Stimulated activated effector memory CD8-positive, alpha-beta T cell treated with anti-CD3 and anti-CD28 coated beads, Interleukin-12 subunit alpha, Interleukin-12 subunit beta, amount 100 ng/mL, for 72 hours (primary cell): ENCODE measurements around the gene TNKS2.
"Not testable (repeated sequence)": the region's sequence is repeated elsewhere in the genome, so short reads cannot be mapped to it uniquely, and the experiment has no call there.

ENCODE experiments used
- ATAC-seq: fragments of 150-1000 bp; cut with Tn5 transposase; 2 replicates; pipeline ENCODE4 v1.10.0; 2021
- DNase-seq, 2 donors: peaks; one replicate each; pipeline ENCODE4 v3.0.0; 2021 to 2022; ENCODE audit warnings: low spot score in 2 of 2
- H3K27ac Mint-ChIP-seq: one replicate; pipeline ENCODE4 v1.8.0; 2022; ENCODE audit warnings: mild to moderate bottlenecking, mixed read lengths
- H3K36me3 Mint-ChIP-seq: one replicate; pipeline ENCODE4 v1.8.0; 2022; ENCODE audit warnings: mild to moderate bottlenecking, mixed read lengths
- H3K4me1 Mint-ChIP-seq: one replicate; pipeline ENCODE4 v1.8.0; 2022; ENCODE audit warnings: mixed read lengths
- H3K4me3 Mint-ChIP-seq: one replicate; pipeline ENCODE4 v1.8.0; 2022; ENCODE audit warnings: mild to moderate bottlenecking, mixed read lengths
- H3K9me3 Mint-ChIP-seq: one replicate; pipeline ENCODE4 v1.8.0; 2022; ENCODE audit warnings: mixed read lengths

TNKS2 gene

GRCh38 chr10:91805110-91805838, 7.0 kb downstream of the TNKS2 start:
- peaks cover 44% of the 10 kb centered on the region for H3K36me3 Mint-ChIP-seq

GRCh38 chr10:91807264-91807663, 9.0 kb downstream of the TNKS2 start:
- not testable (repeated sequence) for DNase-seq, H3K4me3 Mint-ChIP-seq, H3K9me3 Mint-ChIP-seq, ATAC-seq
- peaks cover 40% of the 10 kb centered on the region for H3K36me3 Mint-ChIP-seq
- peaks cover 52% of the 10 kb centered on the region for H3K4me1 Mint-ChIP-seq
- H3K27ac Mint-ChIP-seq = peak overlapping the region; percentile 39

More at GRCh38 chr10:91805110-91805838, 7.0 kb downstream of the TNKS2 start:
- Mint-ChIP-seq H3K9me3 (no peaks in the 10 kb centered on the region), H3K4me1 (peaks cover 71% of the 10 kb centered on the region), H3K4me3 (no peak overlapping the region), H3K27ac (peak overlapping the region; percentile 32)
- peak; percentile 51 for ATAC-seq
- no peak for DNase-seq

- H3K36me3 Mint-ChIP-seq = peaks cover 73% of the 10 kb centered on the region
- H3K4me1 Mint-ChIP-seq = peaks cover 24% of the 10 kb centered on the region
- DNase-seq (no peak), ATAC-seq (no peak)
- no peaks in the 10 kb centered on the region for H3K9me3 Mint-ChIP-seq
- H3K27ac Mint-ChIP-seq = no peak overlapping the region
- no peak overlapping the region for H3K4me3 Mint-ChIP-seq
Measured at GRCh38 chr10:91813251-91813650, 15.0 kb downstream of the TNKS2 start.

GRCh38 chr10:91816981-91817380, 18.8 kb downstream of the TNKS2 start:
- Mint-ChIP-seq H3K4me1 (peaks cover 17% of the 10 kb centered on the region), H3K9me3 (no peaks in the 10 kb centered on the region), H3K4me3 (no peak overlapping the region), H3K36me3 (peaks cover 98% of the 10 kb centered on the region), H3K27ac (no peak overlapping the region)
- no peak for ATAC-seq
- no peak for DNase-seq

- Mint-ChIP-seq H3K4me1 (peaks cover 6% of the 10 kb centered on the region), H3K4me3 (no peak overlapping the region), H3K36me3 (peaks cover 100% of the 10 kb centered on the region), H3K27ac (no peak overlapping the region), H3K9me3 (no peaks in the 10 kb centered on the region)
- ATAC-seq (no peak), DNase-seq (no peak)
Measured at GRCh38 chr10:91820144-91820543, 21.9 kb downstream of the TNKS2 start.

- peaks cover 100% of the 10 kb centered on the region for H3K36me3 Mint-ChIP-seq
- H3K27ac Mint-ChIP-seq = peak overlapping the region; percentile 76
Measured at GRCh38 chr10:91824076-91824475, 25.9 kb downstream of the TNKS2 start.

GRCh38 chr10:91829268-91829667, 31.0 kb downstream of the TNKS2 start:
- H3K9me3 Mint-ChIP-seq = no peaks in the 10 kb centered on the region
- DNase-seq (no peak), ATAC-seq (no peak)
- no peaks in the 10 kb centered on the region for H3K4me1 Mint-ChIP-seq
- H3K36me3 Mint-ChIP-seq = peaks cover 100% of the 10 kb centered on the region
- no peak overlapping the region for H3K4me3 Mint-ChIP-seq
- H3K27ac Mint-ChIP-seq = peak overlapping the region; percentile 6

More at GRCh38 chr10:91824076-91824475, 25.9 kb downstream of the TNKS2 start:
- DNase-seq (no peak), ATAC-seq (no peak)
- H3K9me3 Mint-ChIP-seq = no peaks in the 10 kb centered on the region
- no peak overlapping the region for H3K4me3 Mint-ChIP-seq
- H3K4me1 Mint-ChIP-seq = peaks cover 6% of the 10 kb centered on the region

GRCh38 chr10:91838199-91838598, 40.0 kb downstream of the TNKS2 start:
- DNase-seq (no peak), ATAC-seq (no peak)
- Mint-ChIP-seq H3K4me1 (no peaks in the 10 kb centered on the region), H3K36me3 (peaks cover 97% of the 10 kb centered on the region), H3K9me3 (no peaks in the 10 kb centered on the region), H3K27ac (peak overlapping the region; percentile 34), H3K4me3 (no peak overlapping the region)

GRCh38 chr10:91843083-91843482, 44.9 kb downstream of the TNKS2 start:
- no peak overlapping the region for H3K4me3 Mint-ChIP-seq
- no peaks in the 10 kb centered on the region for H3K4me1 Mint-ChIP-seq
- H3K36me3 Mint-ChIP-seq = peaks cover 97% of the 10 kb centered on the region
- H3K27ac Mint-ChIP-seq = peak overlapping the region; percentile 40
- DNase-seq (no peak), ATAC-seq (no peak)
- no peaks in the 10 kb centered on the region for H3K9me3 Mint-ChIP-seq

- H3K4me1 Mint-ChIP-seq = no peaks in the 10 kb centered on the region
- peaks cover 100% of the 10 kb centered on the region for H3K36me3 Mint-ChIP-seq
- no peaks in the 10 kb centered on the region for H3K9me3 Mint-ChIP-seq
- DNase-seq (no peak), ATAC-seq (no peak)
- H3K4me3 Mint-ChIP-seq = no peak overlapping the region
- no peak overlapping the region for H3K27ac Mint-ChIP-seq
Measured at GRCh38 chr10:91856637-91857036, 58.4 kb downstream of the TNKS2 start.

GRCh38 chr10:91860885-91861284, 62.7 kb downstream of the TNKS2 start:
- peaks cover 93% of the 10 kb centered on the region for H3K36me3 Mint-ChIP-seq
- no peak overlapping the region for H3K27ac Mint-ChIP-seq
- H3K4me1 Mint-ChIP-seq = no peaks in the 10 kb centered on the region
- ATAC-seq (no peak), DNase-seq (no peak)
- H3K9me3 Mint-ChIP-seq = no peaks in the 10 kb centered on the region
- H3K4me3 Mint-ChIP-seq = no peak overlapping the region

- Mint-ChIP-seq H3K36me3 (peaks cover 61% of the 10 kb centered on the region), H3K27ac (no peak overlapping the region), H3K4me1 (no peaks in the 10 kb centered on the region), H3K4me3 (no peak overlapping the region), H3K9me3 (no peaks in the 10 kb centered on the region)
- ATAC-seq (no peak), DNase-seq (no peak)
Measured at GRCh38 chr10:91864099-91864498, 65.9 kb downstream of the TNKS2 start.

GRCh38 chr10:91864744-91865143, 66.5 kb downstream of the TNKS2 start:
- no peaks in the 10 kb centered on the region for H3K9me3 Mint-ChIP-seq
- no peak overlapping the region for H3K4me3 Mint-ChIP-seq
- peak; percentile 89 for ATAC-seq
- no peak overlapping the region for H3K27ac Mint-ChIP-seq
- peaks cover 54% of the 10 kb centered on the region for H3K36me3 Mint-ChIP-seq
- no peak for DNase-seq
- H3K4me1 Mint-ChIP-seq = no peaks in the 10 kb centered on the region

- H3K9me3 Mint-ChIP-seq = no peaks in the 10 kb centered on the region
- ATAC-seq = no peak
- DNase-seq = no peak
- no peaks in the 10 kb centered on the region for H3K4me1 Mint-ChIP-seq
- no peak overlapping the region for H3K27ac Mint-ChIP-seq
- H3K36me3 Mint-ChIP-seq = peaks cover 46% of the 10 kb centered on the region
- no peak overlapping the region for H3K4me3 Mint-ChIP-seq
Measured at GRCh38 chr10:91865562-91866081, 67.4 kb downstream of the TNKS2 start.

- no peak overlapping the region for H3K27ac Mint-ChIP-seq
- H3K4me3 Mint-ChIP-seq = no peak overlapping the region
- DNase-seq = no peak
- no peaks in the 10 kb centered on the region for H3K36me3 Mint-ChIP-seq
- no peaks in the 10 kb centered on the region for H3K9me3 Mint-ChIP-seq
- no peaks in the 10 kb centered on the region for H3K4me1 Mint-ChIP-seq
- no peak for ATAC-seq
Measured at GRCh38 chr10:91875156-91875555, 76.9 kb downstream of the TNKS2 start.

- Mint-ChIP-seq H3K4me1 (no peaks in the 10 kb centered on the region), H3K27ac (no peak overlapping the region), H3K36me3 (no peaks in the 10 kb centered on the region), H3K9me3 (no peaks in the 10 kb centered on the region), H3K4me3 (no peak overlapping the region)
- ATAC-seq (peak; percentile 72), DNase-seq (no peak)
Measured at GRCh38 chr10:91875779-91876178, 77.6 kb downstream of the TNKS2 start.
